ENCODE results near the gene SORCS2. TPM values are rescaled to one million over a fixed set of nuclear protein-coding genes. Genes with fewer than 3 reads are reported as not detected.

The SORCS2 gene
- total RNA-seq, 4 donors from 2014 or later = 0.07 to 1.2 (median 0.11) TPM

GRCh38 chr4:7392438-7393421, 200.4 kb downstream of the SORCS2 start:
- H3K27ac ChIP-seq = no peak overlapping the region
- no peaks in the 10 kb centered on the region for H3K36me3 ChIP-seq
- intact Hi-C loops (cut with DNase I; ENCODE audit: low total_unique reads) = no loop called here

GRCh38 chr4:7393601-7394575, 201.6 kb downstream of the SORCS2 start:
- Histone ChIP-seq H3K27me3 (peaks cover 11 to 22% (median 20%) of the 10 kb centered on the region in 3 donors), H3K27ac (no peak overlapping the region), H3K4me3 (no peak overlapping the region), H3K4me1 (no peaks in the 10 kb centered on the region), H3K36me3 (no peaks in the 10 kb centered on the region), H3K9me3 (no peaks in the 10 kb centered on the region)
- in situ Hi-C loops (cut with MboI; ENCODE audit: low sequenced_read_pairs in 4 of 4) = no loop called here
- intact Hi-C loops (cut with DNase I; ENCODE audit: low total_unique reads) = no loop called here
- ATAC-seq (no peak), DNase-seq (no peak)
- TF ChIP-seq CTCF (IDR thresholded peaks at IDR 0.05 in 4 of 5, conservative IDR thresholded peaks at IDR 0.05 in 1 of 5) (no peak), POLR2A (IDR thresholded peaks at IDR 0.05) (no peak)

More at GRCh38 chr4:7392438-7393421, 200.4 kb downstream of the SORCS2 start:
- H3K9me3 ChIP-seq = no peaks in the 10 kb centered on the region
- no peaks in the 10 kb centered on the region for H3K4me1 ChIP-seq
- peaks cover 11 to 17% (median 17%) of the 10 kb centered on the region in 3 donors for H3K27me3 ChIP-seq
- no peak for TF ChIP-seq POLR2A (IDR thresholded peaks at IDR 0.05)
- no peak for TF ChIP-seq CTCF (IDR thresholded peaks at IDR 0.05 in 4 of 5, conservative IDR thresholded peaks at IDR 0.05 in 1 of 5)
- no peak overlapping the region for H3K4me3 ChIP-seq
- no peak for DNase-seq
- ATAC-seq = no peak
- in situ Hi-C loops (cut with MboI; ENCODE audit: low sequenced_read_pairs in 4 of 4) = no loop called here

GRCh38 chr4:7394681-7395451, 202.5 kb downstream of the SORCS2 start:
- in situ Hi-C loops (cut with MboI; ENCODE audit: low sequenced_read_pairs in 4 of 4) (no loop called here), intact Hi-C loops (cut with DNase I; ENCODE audit: low total_unique reads) (no loop called here)
- peaks cover 19 to 22% (median 20%) of the 10 kb centered on the region in 3 donors for H3K27me3 ChIP-seq
- ATAC-seq = no peak
- no peak for DNase-seq
- H3K27ac ChIP-seq = no peak overlapping the region
- TF ChIP-seq CTCF (IDR thresholded peaks at IDR 0.05 in 4 of 5, conservative IDR thresholded peaks at IDR 0.05 in 1 of 5) (no peak), POLR2A (IDR thresholded peaks at IDR 0.05) (no peak)
- no peaks in the 10 kb centered on the region for H3K9me3 ChIP-seq
- no peaks in the 10 kb centered on the region for H3K4me1 ChIP-seq
- H3K36me3 ChIP-seq = no peaks in the 10 kb centered on the region
- no peak overlapping the region for H3K4me3 ChIP-seq

- in situ Hi-C loops (cut with MboI; ENCODE audit: low sequenced_read_pairs in 4 of 4) = no loop called here
- intact Hi-C loops (cut with DNase I; ENCODE audit: low total_unique reads) = no loop called here
- peaks cover 17 to 22% (median 20%) of the 10 kb centered on the region in 3 donors for H3K27me3 ChIP-seq
- no peaks in the 10 kb centered on the region for H3K36me3 ChIP-seq
- DNase-seq = no peak
- H3K4me1 ChIP-seq = no peaks in the 10 kb centered on the region
- H3K9me3 ChIP-seq = no peaks in the 10 kb centered on the region
- no peak overlapping the region for H3K4me3 ChIP-seq
- no peak overlapping the region for H3K27ac ChIP-seq
- no peak for ATAC-seq
- TF ChIP-seq POLR2A (IDR thresholded peaks at IDR 0.05) = no peak
- TF ChIP-seq CTCF (IDR thresholded peaks at IDR 0.05 in 4 of 5, conservative IDR thresholded peaks at IDR 0.05 in 1 of 5) = no peak
Observed at GRCh38 chr4:7395645-7396044, 203.3 kb downstream of the SORCS2 start.

All from gastrocnemius medialis (tissue), 4 donors.